ENCODE data around the gene HK2. TPM values are rescaled to one million over a fixed set of nuclear protein-coding genes. Genes with fewer than 3 reads are reported as not detected.
A peak's percentile ranks its signal among the peaks of the same experiment; 100 is the strongest.

Gene HK2
- total and polyA plus RNA-seq, 8 donors = 0.47 to 8.6 (median 2.9) TPM

DNA sequence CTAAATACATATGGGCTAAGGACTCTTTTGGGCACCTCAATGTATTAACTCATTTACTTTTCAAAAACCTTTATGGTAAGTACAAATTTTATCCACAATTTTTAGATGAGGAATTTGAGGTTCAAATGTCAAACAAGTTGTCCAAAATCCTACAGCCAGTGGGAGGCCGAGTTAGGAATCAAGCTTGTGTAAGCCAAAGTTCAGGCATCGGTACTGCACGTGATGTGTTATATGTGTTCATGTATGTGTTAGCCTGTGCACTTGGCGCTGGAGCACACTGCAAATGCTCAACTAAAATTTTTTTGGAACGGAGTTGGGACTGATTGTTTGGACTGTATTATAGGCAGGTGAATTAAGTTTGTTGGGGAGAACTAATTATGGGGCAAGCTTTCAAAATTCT, 22.7 kb downstream of the HK2 start:
- Histone ChIP-seq H3K9me3 (no peaks in the 10 kb centered on the region), H3K27ac (peak overlapping the region in 1 of 4 donors; percentile 27), H3K4me3 (no peak overlapping the region), H3K27me3 (no peaks in the 10 kb centered on the region), H3K36me3 (no peaks in the 10 kb centered on the region), H3K4me1 (peaks cover 0 to 10% (median 5%) of the 10 kb centered on the region in 3 donors)
- FAIRE-seq (no peak), ATAC-seq (no peak), DNase-seq (no peak)
- 82 to 86% methylated on average over 5 of the region's 5 CpGs for WGBS, 2 donors
- TF ChIP-seq, protein P1, sequence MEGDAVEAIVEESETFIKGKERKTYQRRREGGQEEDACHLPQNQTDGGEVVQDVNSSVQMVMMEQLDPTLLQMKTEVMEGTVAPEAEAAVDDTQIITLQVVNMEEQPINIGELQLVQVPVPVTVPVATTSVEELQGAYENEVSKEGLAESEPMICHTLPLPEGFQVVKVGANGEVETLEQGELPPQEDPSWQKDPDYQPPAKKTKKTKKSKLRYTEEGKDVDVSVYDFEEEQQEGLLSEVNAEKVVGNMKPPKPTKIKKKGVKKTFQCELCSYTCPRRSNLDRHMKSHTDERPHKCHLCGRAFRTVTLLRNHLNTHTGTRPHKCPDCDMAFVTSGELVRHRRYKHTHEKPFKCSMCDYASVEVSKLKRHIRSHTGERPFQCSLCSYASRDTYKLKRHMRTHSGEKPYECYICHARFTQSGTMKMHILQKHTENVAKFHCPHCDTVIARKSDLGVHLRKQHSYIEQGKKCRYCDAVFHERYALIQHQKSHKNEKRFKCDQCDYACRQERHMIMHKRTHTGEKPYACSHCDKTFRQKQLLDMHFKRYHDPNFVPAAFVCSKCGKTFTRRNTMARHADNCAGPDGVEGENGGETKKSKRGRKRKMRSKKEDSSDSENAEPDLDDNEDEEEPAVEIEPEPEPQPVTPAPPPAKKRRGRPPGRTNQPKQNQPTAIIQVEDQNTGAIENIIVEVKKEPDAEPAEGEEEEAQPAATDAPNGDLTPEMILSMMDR (IDR thresholded peaks at IDR 0.05) = no peak
- intact Hi-C loops (cut with DNase I) = no loop called here

DNA sequence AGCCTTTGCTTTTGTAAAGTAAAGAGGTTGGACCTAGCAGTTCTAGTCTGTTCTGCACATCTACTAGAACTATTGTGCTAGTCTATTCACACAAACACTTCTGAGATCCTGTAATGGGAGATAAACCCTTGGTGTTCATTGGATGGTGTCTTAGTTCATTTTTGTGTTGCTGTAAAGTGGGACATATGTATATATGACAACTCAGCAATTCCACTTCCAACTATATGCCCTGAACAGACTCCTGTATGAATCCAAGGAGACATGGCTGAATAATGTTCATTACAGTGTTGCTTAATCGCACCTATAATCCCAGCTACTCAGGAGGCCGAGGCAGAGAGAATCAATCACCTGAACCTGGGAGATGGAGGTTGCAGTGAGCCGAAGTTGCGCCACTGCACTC, 23.3 kb downstream of the HK2 start:
- Histone ChIP-seq H3K36me3 (no peaks in the 10 kb centered on the region), H3K9me3 (no peaks in the 10 kb centered on the region), H3K27ac (no peak overlapping the region), H3K4me1 (peaks cover 0 to 10% (median 5%) of the 10 kb centered on the region in 3 donors), H3K4me3 (no peak overlapping the region), H3K27me3 (no peaks in the 10 kb centered on the region)
- DNase-seq = no peak
- TF ChIP-seq, protein P1 (IDR thresholded peaks at IDR 0.05) = no peak
- no peak for ATAC-seq
- intact Hi-C loops (cut with DNase I) = no loop called here
- 94 to 96% methylated on average over 4 of the region's 4 CpGs for WGBS, 2 donors
- FAIRE-seq = no peak

DNA sequence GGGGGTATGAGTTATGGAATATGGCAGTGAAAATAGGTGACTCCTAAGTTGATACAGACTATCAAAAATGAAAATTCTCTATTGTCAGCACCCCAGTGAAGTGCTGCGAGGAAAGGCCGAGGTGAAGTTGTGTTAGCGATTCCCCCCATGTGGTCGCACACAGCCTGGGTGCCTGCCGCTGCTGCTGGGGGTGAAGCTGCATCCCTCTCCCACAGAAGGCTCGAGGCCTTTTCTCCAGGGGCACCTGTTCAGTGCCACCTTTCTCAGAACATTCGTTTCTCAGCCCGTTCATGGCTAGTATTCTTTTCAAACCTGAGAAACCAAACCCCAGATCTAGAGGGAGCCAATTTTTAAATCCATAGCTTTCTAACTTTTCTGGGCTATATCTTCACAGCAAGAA, 23.8 kb downstream of the HK2 start:
- TF ChIP-seq, protein P1 (IDR thresholded peaks at IDR 0.05) = no peak
- no peak for DNase-seq
- H3K4me3 ChIP-seq = no peak overlapping the region
- H3K27ac ChIP-seq = no peak overlapping the region
- no peak for FAIRE-seq
- ATAC-seq = no peak
- H3K36me3 ChIP-seq = no peaks in the 10 kb centered on the region
- intact Hi-C loops (cut with DNase I) = no loop called here
- H3K9me3 ChIP-seq = no peaks in the 10 kb centered on the region
- 92 to 97% methylated on average over 8 of the region's 8 CpGs for WGBS, 2 donors
- no peaks in the 10 kb centered on the region for H3K27me3 ChIP-seq
- peaks cover 0 to 10% (median 5%) of the 10 kb centered on the region in 3 donors for H3K4me1 ChIP-seq

DNA sequence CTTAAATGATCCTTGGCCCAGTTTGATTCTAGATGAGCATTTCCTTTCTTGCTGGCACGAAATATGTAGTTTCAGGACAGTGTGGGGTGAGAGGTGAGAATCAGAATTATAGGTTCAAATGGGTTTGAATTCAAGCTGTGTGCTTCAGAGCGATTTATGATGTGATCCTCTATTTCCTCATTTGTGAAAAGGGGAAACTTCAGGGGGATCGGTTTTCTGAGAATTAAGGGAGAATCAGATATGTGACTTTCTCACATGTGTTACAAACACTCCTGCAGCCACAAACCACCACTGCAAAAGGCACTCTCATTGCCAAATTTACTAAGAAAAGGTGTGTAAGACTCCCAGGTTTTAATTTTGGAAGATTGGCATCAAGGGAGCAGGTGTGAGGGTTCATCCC, 24.4 kb downstream of the HK2 start:
- 87 to 89% methylated on average over 3 of the region's 3 CpGs for WGBS, 2 donors
- intact Hi-C loops (cut with DNase I) = no loop called here
- H3K27me3 ChIP-seq = no peaks in the 10 kb centered on the region
- peaks cover 0 to 10% (median 5%) of the 10 kb centered on the region in 3 donors for H3K4me1 ChIP-seq
- H3K9me3 ChIP-seq = no peaks in the 10 kb centered on the region
- FAIRE-seq (no peak), ATAC-seq (no peak), DNase-seq (no peak)
- no peaks in the 10 kb centered on the region for H3K36me3 ChIP-seq
- no peak overlapping the region for H3K4me3 ChIP-seq
- no peak overlapping the region for H3K27ac ChIP-seq
- TF ChIP-seq, protein P1 (IDR thresholded peaks at IDR 0.05) = no peak

DNA sequence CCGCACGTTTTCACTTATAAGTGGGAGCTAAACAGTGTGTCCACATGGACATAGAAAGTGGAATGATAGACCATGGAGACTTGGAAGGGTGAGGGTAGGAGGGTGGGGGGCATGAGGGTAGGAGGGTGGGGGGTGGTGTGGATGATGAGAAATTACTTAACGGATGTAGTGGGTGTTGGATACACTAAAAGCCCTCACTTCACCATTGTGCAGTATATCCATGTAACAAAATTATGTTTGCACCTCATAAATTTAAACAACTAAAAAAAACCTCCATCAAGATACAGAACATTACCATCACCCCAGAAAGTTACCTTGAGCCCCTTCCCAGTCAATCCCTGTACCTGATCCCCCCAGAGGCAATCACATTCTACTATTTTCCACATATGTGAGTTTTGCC, 26.2 kb downstream of the HK2 start:
- TF ChIP-seq, protein P1 (IDR thresholded peaks at IDR 0.05) = no peak
- ATAC-seq = no peak
- 94 to 97% methylated on average over 3 of the region's 3 CpGs for WGBS, 2 donors
- Histone ChIP-seq H3K4me1 (peaks cover 0 to 10% (median 5%) of the 10 kb centered on the region in 3 donors), H3K27ac (no peak overlapping the region), H3K27me3 (no peaks in the 10 kb centered on the region), H3K9me3 (no peaks in the 10 kb centered on the region), H3K36me3 (no peaks in the 10 kb centered on the region), H3K4me3 (no peak overlapping the region)
- no peak for DNase-seq
- intact Hi-C loops (cut with DNase I) = no loop called here
- no peak for FAIRE-seq
